HG03280 (cell line): ENCODE results near the gene SARS1.

ENCODE experiments used
- ATAC-seq: cut with Tn5 transposase; IDR thresholded peaks from one replicate; pipeline ENCODE4 v1.9.1; 2021; ENCODE audit warnings: mild to moderate bottlenecking, moderate library complexity; ENCODE audit not compliant: unreplicated experiment

Gene SARS1

GRCh38 chr1:109249654-109250401, 36.1 kb downstream of the SARS1 start:
- peak; percentile 32 for ATAC-seq

GRCh38 chr1:109250454-109251276, 36.9 kb downstream of the SARS1 start:
- no peak for ATAC-seq

GRCh38 chr1:109251277-109252166, 37.8 kb downstream of the SARS1 start:
- ATAC-seq = no peak

- ATAC-seq = no peak
These were observed 38.6 kb downstream of the SARS1 start for GRCh38 chr1:109252167-109252892.

- ATAC-seq = no peak
These were observed 39.4 kb downstream of the SARS1 start for GRCh38 chr1:109252893-109253802.

- no peak for ATAC-seq
These were observed 40.3 kb downstream of the SARS1 start for GRCh38 chr1:109253803-109254620.

- no peak for ATAC-seq
These were observed 40.9 kb downstream of the SARS1 start for GRCh38 chr1:109254621-109255096.

- no peak for ATAC-seq
These were observed 41.5 kb downstream of the SARS1 start for GRCh38 chr1:109255097-109255651.

GRCh38 chr1:109255678-109256077, 42.0 kb downstream of the SARS1 start:
- no peak for ATAC-seq

GRCh38 chr1:109256085-109256484, 42.4 kb downstream of the SARS1 start:
- ATAC-seq = no peak

GRCh38 chr1:109256971-109257681, 43.4 kb downstream of the SARS1 start:
- ATAC-seq = no peak

GRCh38 chr1:109257682-109258421, 44.1 kb downstream of the SARS1 start:
- no peak for ATAC-seq

GRCh38 chr1:109258481-109259466, 45.1 kb downstream of the SARS1 start:
- no peak for ATAC-seq

- no peak for ATAC-seq
These were observed 46.2 kb downstream of the SARS1 start for GRCh38 chr1:109259674-109260557.

- no peak for ATAC-seq
These were observed 47.3 kb downstream of the SARS1 start for GRCh38 chr1:109261006-109261405.
